Spinal cord (tissue), 10 donors: Measurements from ENCODE around the gene GSK3B. TPM values are rescaled to one million over a fixed set of nuclear protein-coding genes. Genes with fewer than 3 reads are reported as not detected.

Experiments
- DNase-seq, 6 donors: peaks; one replicate each; pipeline versions ENCODE4 v3.0.0 to v3.0.0-alpha.2; 2013 to 2015; ENCODE audit warnings: low spot score in 6 of 6, low read depth in 4 of 6
- H3K27ac ChIP-seq: one replicate; pipeline ENCODE4 v1.5.1; 2013; ENCODE audit warnings: low read depth, low read length, control low read depth
- H3K27me3 ChIP-seq: one replicate; pipeline ENCODE4 v1.6.1; 2013; ENCODE audit warnings: low read length; ENCODE audit not compliant: control insufficient read depth, insufficient read depth
- H3K36me3 ChIP-seq: one replicate; pipeline ENCODE4 v1.6.1; 2013; ENCODE audit warnings: low read length; ENCODE audit not compliant: control insufficient read depth, insufficient read depth
- H3K4me1 ChIP-seq: one replicate; pipeline ENCODE4 v1.6.1; 2013; ENCODE audit warnings: low read length; ENCODE audit not compliant: control insufficient read depth, insufficient read depth
- H3K4me3 ChIP-seq: one replicate; pipeline ENCODE4 v1.5.1; 2013; ENCODE audit warnings: low read depth, low read length, control low read depth
- H3K9me3 ChIP-seq: one replicate; pipeline ENCODE4 v1.6.1; 2013; ENCODE audit warnings: low read length; ENCODE audit not compliant: control insufficient read depth, insufficient read depth
- WGBS: methylation state at CpG from one replicate; pipeline ENCODE4 v1.1.5; 2013; ENCODE audit warnings: missing lambda C conversion rate; ENCODE audit not compliant: insufficient coverage; 5-methylcytosine and 5-hydroxymethylcytosine counted together
- polyA plus RNA-seq, 2 donors: library from polyadenylated mRNA; unstranded; fragments of 120-200 nt; gene quantifications; one replicate each; pipeline ENCODE4 v1.2.1, GENCODE V29; 2013; ENCODE audit not compliant: insufficient read length in 2 of 2
- total RNA-seq, 2 donors: library from RNA; depleted of rRNA in 1 of 2; stranded (reverse); fragments of 120-200 nt in 1 of 2; fragments of >200 nt in 1 of 2; gene quantifications; one replicate each; pipeline versions ENCODE4 v1.2.3 to v1.2.4, GENCODE V29; 2013 to 2014
- donor health status: healthy.

GSK3B gene
- total and polyA plus RNA-seq, 4 donors = 53.3 to 113 (median 73.1) TPM

GRCh38 chr3:119933207-119933606, 161.0 kb downstream of the GSK3B start:
- WGBS = 96% methylated on average over 3 of the region's 5 CpGs
- no peaks in the 10 kb centered on the region for H3K4me1 ChIP-seq
- H3K9me3 ChIP-seq = no peaks in the 10 kb centered on the region
- H3K27ac ChIP-seq = no peak overlapping the region
- peak in 1 of 6 donors; percentile 17 for DNase-seq
- no peaks in the 10 kb centered on the region for H3K36me3 ChIP-seq
- H3K4me3 ChIP-seq = no peak overlapping the region
- no peaks in the 10 kb centered on the region for H3K27me3 ChIP-seq

GRCh38 chr3:119930286-119930685, 164.0 kb downstream of the GSK3B start:
- no peak for DNase-seq
- no peaks in the 10 kb centered on the region for H3K27me3 ChIP-seq
- no peak overlapping the region for H3K4me3 ChIP-seq
- H3K36me3 ChIP-seq = no peaks in the 10 kb centered on the region
- no peaks in the 10 kb centered on the region for H3K9me3 ChIP-seq
- H3K27ac ChIP-seq = no peak overlapping the region
- WGBS = no CpG with 5 or more reads among the region's 1 CpG
- H3K4me1 ChIP-seq = no peaks in the 10 kb centered on the region

GRCh38 chr3:119927190-119927589, 167.1 kb downstream of the GSK3B start:
- WGBS = 100% methylated on average over 2 of the region's 2 CpGs
- Histone ChIP-seq H3K9me3 (no peaks in the 10 kb centered on the region), H3K27me3 (no peaks in the 10 kb centered on the region), H3K36me3 (no peaks in the 10 kb centered on the region), H3K4me1 (no peaks in the 10 kb centered on the region), H3K27ac (no peak overlapping the region), H3K4me3 (no peak overlapping the region)
- DNase-seq = no peak

GRCh38 chr3:119924111-119925094, 169.8 kb downstream of the GSK3B start:
- Histone ChIP-seq H3K36me3 (peaks cover 3% of the 10 kb centered on the region), H3K4me3 (no peak overlapping the region), H3K4me1 (no peaks in the 10 kb centered on the region), H3K27me3 (no peaks in the 10 kb centered on the region), H3K9me3 (no peaks in the 10 kb centered on the region), H3K27ac (no peak overlapping the region)
- no peak for DNase-seq
- WGBS = 100% methylated on average over 3 of the region's 7 CpGs

GRCh38 chr3:119918992-119919933, 175.0 kb downstream of the GSK3B start:
- H3K36me3 ChIP-seq = peaks cover 3% of the 10 kb centered on the region
- no CpG with 5 or more reads among the region's 6 CpGs for WGBS
- H3K27ac ChIP-seq = no peak overlapping the region
- no peaks in the 10 kb centered on the region for H3K27me3 ChIP-seq
- H3K4me1 ChIP-seq = no peaks in the 10 kb centered on the region
- no peak overlapping the region for H3K4me3 ChIP-seq
- DNase-seq = no peak
- H3K9me3 ChIP-seq = no peaks in the 10 kb centered on the region

GRCh38 chr3:119913021-119913420, 181.2 kb downstream of the GSK3B start:
- Histone ChIP-seq H3K4me1 (no peaks in the 10 kb centered on the region), H3K9me3 (no peaks in the 10 kb centered on the region), H3K27ac (no peak overlapping the region), H3K4me3 (no peak overlapping the region), H3K27me3 (no peaks in the 10 kb centered on the region), H3K36me3 (peaks cover 4% of the 10 kb centered on the region)
- DNase-seq = no peak
- WGBS = no CpG with 5 or more reads among the region's 3 CpGs

GRCh38 chr3:119912220-119912619, 182.0 kb downstream of the GSK3B start:
- Histone ChIP-seq H3K4me1 (no peaks in the 10 kb centered on the region), H3K4me3 (no peak overlapping the region), H3K27ac (no peak overlapping the region), H3K27me3 (no peaks in the 10 kb centered on the region), H3K36me3 (peaks cover 4% of the 10 kb centered on the region), H3K9me3 (no peaks in the 10 kb centered on the region)
- WGBS = no CpG with 5 or more reads among the region's 2 CpGs
- DNase-seq = no peak

GRCh38 chr3:119911748-119912147, 182.5 kb downstream of the GSK3B start:
- no peaks in the 10 kb centered on the region for H3K27me3 ChIP-seq
- no peak overlapping the region for H3K4me3 ChIP-seq
- no peak for DNase-seq
- H3K4me1 ChIP-seq = no peaks in the 10 kb centered on the region
- no CpG with 5 or more reads among the region's 1 CpG for WGBS
- peaks cover 4% of the 10 kb centered on the region for H3K36me3 ChIP-seq
- H3K27ac ChIP-seq = no peak overlapping the region
- no peaks in the 10 kb centered on the region for H3K9me3 ChIP-seq

GRCh38 chr3:119902061-119902460, 192.2 kb downstream of the GSK3B start:
- DNase-seq = no peak
- peaks cover 2% of the 10 kb centered on the region for H3K36me3 ChIP-seq
- no peaks in the 10 kb centered on the region for H3K27me3 ChIP-seq
- H3K27ac ChIP-seq = no peak overlapping the region
- H3K4me1 ChIP-seq = no peaks in the 10 kb centered on the region
- WGBS = 100% methylated on average over 1 of the region's 3 CpGs
- no peaks in the 10 kb centered on the region for H3K9me3 ChIP-seq
- no peak overlapping the region for H3K4me3 ChIP-seq
